GM12878 (cell line): ENCODE measurements around the gene ZNF785. TPM values are rescaled to one million over a fixed set of nuclear protein-coding genes. Genes with fewer than 3 reads are reported as not detected.
A peak's percentile ranks its signal among the peaks of the same experiment; 100 is the strongest.

Experiments
- BACH1 ChIP-seq: fragments of 450-650 bp; IDR thresholded peaks from 2 replicates; pipeline ENCODE4 v1.6.1; 2017; ENCODE audit warnings: mild to moderate bottlenecking, borderline replicate concordance
- CBFB ChIP-seq: IDR thresholded peaks from 2 replicates; pipeline ENCODE4 v1.6.1; 2016; ENCODE audit warnings: antibody characterized with exemption, low read depth
- CHD2 ChIP-seq: IDR thresholded peaks from 2 replicates; pipeline ENCODE4 v1.6.1; 2011; ENCODE audit warnings: low read depth, low read length, improper control_type of control experiment, borderline replicate concordance
- EGR1 ChIP-seq, 2 experiments: IDR thresholded peaks; 1 replicate in 1 of 2; 2 replicates in 1 of 2; pipeline ENCODE4 v1.6.1; 2011 to 2012; ENCODE audit warnings: low read depth in 2 of 2, low read length in 2 of 2, borderline replicate concordance in 1 of 2, mild to moderate bottlenecking in 1 of 2, moderate library complexity in 1 of 2
- GATAD2B ChIP-seq: fragments of 450-650 bp; conservative IDR thresholded peaks from 2 replicates; pipeline ENCODE4 v1.6.1; 2017; ENCODE audit warnings: low read depth, mild to moderate bottlenecking, moderate library complexity
- HCFC1 ChIP-seq: fragments of 150-350 bp; IDR thresholded peaks from 2 replicates; pipeline ENCODE4 v1.6.1; 2014; ENCODE audit warnings: low read length
- HDGF ChIP-seq: fragments of 450-650 bp; IDR thresholded peaks from 2 replicates; pipeline ENCODE4 v1.6.1; 2016; ENCODE audit warnings: antibody characterized with exemption
- LARP7 ChIP-seq: fragments of 450-650 bp; IDR thresholded peaks from 2 replicates; pipeline ENCODE4 v1.6.1; 2017; ENCODE audit warnings: mild to moderate bottlenecking
- MEF2A ChIP-seq: IDR thresholded peaks from 2 replicates; pipeline ENCODE4 v1.6.1; 2011; ENCODE audit warnings: low read depth, mild to moderate bottlenecking, low read length, moderate library complexity; ENCODE audit not compliant: insufficient read depth
- NBN ChIP-seq: fragments of 450-650 bp; IDR thresholded peaks from 2 replicates; pipeline ENCODE4 v1.6.1; 2016
- NR2F1 ChIP-seq: fragments of 450-650 bp; conservative IDR thresholded peaks from 2 replicates; pipeline ENCODE4 v1.6.1; 2017; ENCODE audit warnings: mild to moderate bottlenecking
- POU2F2 ChIP-seq: IDR thresholded peaks from 3 replicates; pipeline ENCODE4 v1.6.1; 2011; ENCODE audit warnings: low read depth, mild to moderate bottlenecking, low read length, borderline replicate concordance
- RB1 ChIP-seq: fragments of 450-650 bp; formaldehyde crosslinking; IDR thresholded peaks from 2 replicates; pipeline ENCODE4 v1.6.1; 2017; ENCODE audit warnings: mild to moderate bottlenecking, borderline replicate concordance
- SMARCA5 ChIP-seq: fragments of 450-650 bp; IDR thresholded peaks from 2 replicates; pipeline ENCODE4 v1.6.1; 2017; ENCODE audit warnings: mild to moderate bottlenecking
- SREBF1 ChIP-seq: IDR thresholded peaks from 2 replicates; pipeline ENCODE4 v1.6.1; 2012; ENCODE audit warnings: mild to moderate bottlenecking, low read length
- ZNF384 ChIP-seq: IDR thresholded peaks from 2 replicates; pipeline ENCODE4 v1.6.1; 2012; ENCODE audit warnings: low read depth, mild to moderate bottlenecking, low read length, improper control_type of control experiment, borderline replicate concordance
- polyA plus RNA-seq, 11 experiments: library from polyadenylated mRNA; depleted of rRNA in 4 of 11; unstranded in 6 of 11; stranded (reverse) in 5 of 11; fragments of >200 nt; fragmentation: Nextera tagmentation in 4 of 11; fragmentation: Illumina TruSeq in 1 of 11; extraction: Ambion mirVana in 4 of 11; extraction: Trizol in 1 of 11; gene quantifications; 1 replicate in 1 of 11; 2 replicates in 10 of 11; pipeline versions ENCODE4 v1.2.1 to v1.2.3, GENCODE V29; 2011 to 2016; ENCODE audit warnings: inconsistent platforms in 2 of 11, missing spikeins in 2 of 11, low read depth in 1 of 11
- total RNA-seq, 4 experiments: library from RNA; depleted of rRNA in 3 of 4; stranded (reverse); fragments of >200 nt in 3 of 4; fragmentation: Illumina TruSeq in 1 of 4; extraction: Trizol in 1 of 4; gene quantifications; 2 replicates each; pipeline versions ENCODE4 v1.2.1 to v1.2.3, GENCODE V29; 2013 to 2021
- TF ChIP-seq, protein P1 (sequence below): IDR thresholded peaks from 2 replicates; pipeline ENCODE4 v1.6.1; 2012; ENCODE audit warnings: improper control_type of control experiment, low read depth, low read length; ENCODE audit not compliant: insufficient replicate concordance
- TF ChIP-seq, protein P2 (sequence below): fragments of 450-650 bp; formaldehyde crosslinking; IDR thresholded peaks from 2 replicates; pipeline ENCODE4 v1.4.0; 2020; ENCODE audit warnings: mild to moderate bottlenecking, moderate library complexity
- TF ChIP-seq, protein P3 (sequence below): fragments of 450-650 bp; conservative IDR thresholded peaks from 2 replicates; pipeline ENCODE4 v1.6.1; 2017; ENCODE audit warnings: mild to moderate bottlenecking, moderate library complexity

ZNF785 gene
- total and polyA plus RNA-seq, 10 of the 15 experiments (the other 5 are each of a cell fraction or from before 2014, with no cell fraction given): 0.87 to 11.5 (median 7.5) TPM

DNA sequence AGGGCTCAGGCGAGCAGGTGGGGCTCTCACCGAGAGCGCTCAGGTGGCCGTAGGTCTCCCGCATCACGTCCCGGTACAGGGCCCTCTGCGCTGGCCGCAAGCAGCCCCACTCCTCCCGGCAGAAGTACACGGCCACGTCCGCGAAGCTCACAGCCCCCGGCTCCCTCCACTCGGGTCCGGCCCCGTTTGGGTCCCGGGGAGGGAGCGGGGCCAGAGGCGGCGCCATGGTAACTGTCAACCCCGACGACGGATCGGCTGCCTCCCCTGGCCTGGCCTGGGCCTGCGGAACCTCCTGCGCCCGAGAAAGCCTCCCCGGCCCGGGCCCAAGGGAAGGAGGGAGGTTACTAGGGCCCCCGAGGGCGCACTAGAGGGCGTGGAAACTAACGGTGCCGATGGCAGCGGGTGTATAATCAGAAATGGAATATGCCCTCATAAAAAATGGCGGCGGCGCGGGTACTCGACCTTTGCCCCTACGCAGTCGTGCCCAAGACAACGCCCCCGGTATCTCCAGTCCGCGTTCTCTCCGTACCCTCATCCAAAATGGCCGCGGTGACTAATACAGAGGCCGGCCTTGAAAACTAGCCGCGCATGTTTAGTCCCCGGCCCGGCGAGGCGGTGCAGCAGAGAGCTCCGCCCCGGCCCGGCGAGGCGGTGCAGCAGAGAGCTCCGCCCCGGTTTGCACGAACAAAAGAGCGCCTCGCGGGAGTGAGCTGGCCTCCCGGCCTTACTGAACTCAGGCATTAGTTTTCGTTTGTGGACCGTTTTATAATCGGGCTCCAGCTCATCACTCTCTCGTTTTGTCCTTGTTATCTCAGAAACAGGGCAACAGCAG is 27.3 kb downstream of the ZNF785 start, which contains the start of gene ZNF764 (continued):
- TF ChIP-seq, protein P1, sequence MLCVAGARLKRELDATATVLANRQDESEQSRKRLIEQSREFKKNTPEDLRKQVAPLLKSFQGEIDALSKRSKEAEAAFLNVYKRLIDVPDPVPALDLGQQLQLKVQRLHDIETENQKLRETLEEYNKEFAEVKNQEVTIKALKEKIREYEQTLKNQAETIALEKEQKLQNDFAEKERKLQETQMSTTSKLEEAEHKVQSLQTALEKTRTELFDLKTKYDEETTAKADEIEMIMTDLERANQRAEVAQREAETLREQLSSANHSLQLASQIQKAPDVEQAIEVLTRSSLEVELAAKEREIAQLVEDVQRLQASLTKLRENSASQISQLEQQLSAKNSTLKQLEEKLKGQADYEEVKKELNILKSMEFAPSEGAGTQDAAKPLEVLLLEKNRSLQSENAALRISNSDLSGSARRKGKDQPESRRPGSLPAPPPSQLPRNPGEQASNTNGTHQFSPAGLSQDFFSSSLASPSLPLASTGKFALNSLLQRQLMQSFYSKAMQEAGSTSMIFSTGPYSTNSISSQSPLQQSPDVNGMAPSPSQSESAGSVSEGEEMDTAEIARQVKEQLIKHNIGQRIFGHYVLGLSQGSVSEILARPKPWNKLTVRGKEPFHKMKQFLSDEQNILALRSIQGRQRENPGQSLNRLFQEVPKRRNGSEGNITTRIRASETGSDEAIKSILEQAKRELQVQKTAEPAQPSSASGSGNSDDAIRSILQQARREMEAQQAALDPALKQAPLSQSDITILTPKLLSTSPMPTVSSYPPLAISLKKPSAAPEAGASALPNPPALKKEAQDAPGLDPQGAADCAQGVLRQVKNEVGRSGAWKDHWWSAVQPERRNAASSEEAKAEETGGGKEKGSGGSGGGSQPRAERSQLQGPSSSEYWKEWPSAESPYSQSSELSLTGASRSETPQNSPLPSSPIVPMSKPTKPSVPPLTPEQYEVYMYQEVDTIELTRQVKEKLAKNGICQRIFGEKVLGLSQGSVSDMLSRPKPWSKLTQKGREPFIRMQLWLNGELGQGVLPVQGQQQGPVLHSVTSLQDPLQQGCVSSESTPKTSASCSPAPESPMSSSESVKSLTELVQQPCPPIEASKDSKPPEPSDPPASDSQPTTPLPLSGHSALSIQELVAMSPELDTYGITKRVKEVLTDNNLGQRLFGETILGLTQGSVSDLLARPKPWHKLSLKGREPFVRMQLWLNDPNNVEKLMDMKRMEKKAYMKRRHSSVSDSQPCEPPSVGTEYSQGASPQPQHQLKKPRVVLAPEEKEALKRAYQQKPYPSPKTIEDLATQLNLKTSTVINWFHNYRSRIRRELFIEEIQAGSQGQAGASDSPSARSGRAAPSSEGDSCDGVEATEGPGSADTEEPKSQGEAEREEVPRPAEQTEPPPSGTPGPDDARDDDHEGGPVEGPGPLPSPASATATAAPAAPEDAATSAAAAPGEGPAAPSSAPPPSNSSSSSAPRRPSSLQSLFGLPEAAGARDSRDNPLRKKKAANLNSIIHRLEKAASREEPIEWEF: no peak
- TF ChIP-seq, protein P2, sequence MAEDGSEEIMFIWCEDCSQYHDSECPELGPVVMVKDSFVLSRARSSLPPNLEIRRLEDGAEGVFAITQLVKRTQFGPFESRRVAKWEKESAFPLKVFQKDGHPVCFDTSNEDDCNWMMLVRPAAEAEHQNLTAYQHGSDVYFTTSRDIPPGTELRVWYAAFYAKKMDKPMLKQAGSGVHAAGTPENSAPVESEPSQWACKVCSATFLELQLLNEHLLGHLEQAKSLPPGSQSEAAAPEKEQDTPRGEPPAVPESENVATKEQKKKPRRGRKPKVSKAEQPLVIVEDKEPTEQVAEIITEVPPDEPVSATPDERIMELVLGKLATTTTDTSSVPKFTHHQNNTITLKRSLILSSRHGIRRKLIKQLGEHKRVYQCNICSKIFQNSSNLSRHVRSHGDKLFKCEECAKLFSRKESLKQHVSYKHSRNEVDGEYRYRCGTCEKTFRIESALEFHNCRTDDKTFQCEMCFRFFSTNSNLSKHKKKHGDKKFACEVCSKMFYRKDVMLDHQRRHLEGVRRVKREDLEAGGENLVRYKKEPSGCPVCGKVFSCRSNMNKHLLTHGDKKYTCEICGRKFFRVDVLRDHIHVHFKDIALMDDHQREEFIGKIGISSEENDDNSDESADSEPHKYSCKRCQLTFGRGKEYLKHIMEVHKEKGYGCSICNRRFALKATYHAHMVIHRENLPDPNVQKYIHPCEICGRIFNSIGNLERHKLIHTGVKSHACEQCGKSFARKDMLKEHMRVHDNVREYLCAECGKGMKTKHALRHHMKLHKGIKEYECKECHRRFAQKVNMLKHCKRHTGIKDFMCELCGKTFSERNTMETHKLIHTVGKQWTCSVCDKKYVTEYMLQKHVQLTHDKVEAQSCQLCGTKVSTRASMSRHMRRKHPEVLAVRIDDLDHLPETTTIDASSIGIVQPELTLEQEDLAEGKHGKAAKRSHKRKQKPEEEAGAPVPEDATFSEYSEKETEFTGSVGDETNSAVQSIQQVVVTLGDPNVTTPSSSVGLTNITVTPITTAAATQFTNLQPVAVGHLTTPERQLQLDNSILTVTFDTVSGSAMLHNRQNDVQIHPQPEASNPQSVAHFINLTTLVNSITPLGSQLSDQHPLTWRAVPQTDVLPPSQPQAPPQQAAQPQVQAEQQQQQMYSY (CRISPR knock-in tag): no peak
- peak; percentile 47; the same call in 1 of the 2 replicates for TF ChIP-seq LARP7
- peak; percentile 67; the same call in 1 of the 2 replicates for TF ChIP-seq NBN
- TF ChIP-seq NR2F1: peak; percentile 97
- peak; percentile 79 for TF ChIP-seq SREBF1
- peak; percentile 74 to 90 for TF ChIP-seq EGR1 (IDR thresholded peaks at IDR 0.05; ENCODE audit: borderline replicate concordance in 1 of 2, low read depth in 2 of 2, low read length in 2 of 2)
- TF ChIP-seq HDGF: no peak
- peak; percentile 19; the same call in 1 of the 3 replicates for TF ChIP-seq POU2F2
- TF ChIP-seq GATAD2B: no peak; the same call in 1 of the 2 replicates
- TF ChIP-seq, protein P3, sequence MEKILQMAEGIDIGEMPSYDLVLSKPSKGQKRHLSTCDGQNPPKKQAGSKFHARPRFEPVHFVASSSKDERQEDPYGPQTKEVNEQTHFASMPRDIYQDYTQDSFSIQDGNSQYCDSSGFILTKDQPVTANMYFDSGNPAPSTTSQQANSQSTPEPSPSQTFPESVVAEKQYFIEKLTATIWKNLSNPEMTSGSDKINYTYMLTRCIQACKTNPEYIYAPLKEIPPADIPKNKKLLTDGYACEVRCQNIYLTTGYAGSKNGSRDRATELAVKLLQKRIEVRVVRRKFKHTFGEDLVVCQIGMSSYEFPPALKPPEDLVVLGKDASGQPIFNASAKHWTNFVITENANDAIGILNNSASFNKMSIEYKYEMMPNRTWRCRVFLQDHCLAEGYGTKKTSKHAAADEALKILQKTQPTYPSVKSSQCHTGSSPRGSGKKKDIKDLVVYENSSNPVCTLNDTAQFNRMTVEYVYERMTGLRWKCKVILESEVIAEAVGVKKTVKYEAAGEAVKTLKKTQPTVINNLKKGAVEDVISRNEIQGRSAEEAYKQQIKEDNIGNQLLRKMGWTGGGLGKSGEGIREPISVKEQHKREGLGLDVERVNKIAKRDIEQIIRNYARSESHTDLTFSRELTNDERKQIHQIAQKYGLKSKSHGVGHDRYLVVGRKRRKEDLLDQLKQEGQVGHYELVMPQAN: peak; percentile 37; the same call in 1 of the 2 replicates
- TF ChIP-seq MEF2A: 0 out of 2 replicates have a peak, but pooled peaks have one; percentile 52
- peak; percentile 57; the same call in 1 of the 2 replicates for TF ChIP-seq SMARCA5
- peak; percentile 45; the same call in 1 of the 2 replicates for TF ChIP-seq CBFB
- TF ChIP-seq ZNF384: no peak
- TF ChIP-seq BACH1: 0 out of 2 replicates have a peak, but pooled peaks have one; percentile 9
- TF ChIP-seq HCFC1: peak; percentile 84
- peak; percentile 72; the same call in 1 of the 2 replicates for TF ChIP-seq RB1
- peak; percentile 73 for TF ChIP-seq CHD2
